AG09319 (cell line): ENCODE data around the gene UBE2QL1.

Experiments
- DNase-seq: peaks from one replicate; pipeline ENCODE4 v3.0.0-alpha.2; 2010; ENCODE audit warnings: low read depth; ENCODE audit errors: extremely low read depth
- CTCF ChIP-seq: IDR thresholded peaks from 2 replicates; pipeline ENCODE4 v1.5.1; 2011; ENCODE audit warnings: low read depth, mild to moderate bottlenecking, inconsistent platforms, low read length, moderate library complexity

UBE2QL1 gene

DNA sequence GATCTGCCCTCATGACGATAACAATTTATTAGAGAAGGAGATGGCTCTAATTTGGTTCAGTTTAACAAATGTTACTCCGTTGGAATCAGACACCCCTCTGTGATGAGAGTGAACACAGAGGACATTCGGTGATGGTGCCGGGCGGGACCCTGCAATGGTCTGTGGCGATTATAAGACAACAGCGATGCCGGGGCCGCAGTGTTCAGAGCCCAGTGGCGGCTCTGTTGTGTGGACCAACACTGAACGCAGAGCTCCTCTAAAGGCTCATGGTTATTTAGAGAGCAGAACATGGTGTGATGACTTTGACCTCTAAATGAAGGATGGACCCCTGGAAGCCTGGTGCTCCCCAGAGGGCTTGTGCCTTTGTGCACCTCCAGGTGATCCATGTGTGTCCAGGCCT is 21.2 kb downstream of the UBE2QL1 start:
- no peak for DNase-seq
- TF ChIP-seq CTCF: no peak

DNA sequence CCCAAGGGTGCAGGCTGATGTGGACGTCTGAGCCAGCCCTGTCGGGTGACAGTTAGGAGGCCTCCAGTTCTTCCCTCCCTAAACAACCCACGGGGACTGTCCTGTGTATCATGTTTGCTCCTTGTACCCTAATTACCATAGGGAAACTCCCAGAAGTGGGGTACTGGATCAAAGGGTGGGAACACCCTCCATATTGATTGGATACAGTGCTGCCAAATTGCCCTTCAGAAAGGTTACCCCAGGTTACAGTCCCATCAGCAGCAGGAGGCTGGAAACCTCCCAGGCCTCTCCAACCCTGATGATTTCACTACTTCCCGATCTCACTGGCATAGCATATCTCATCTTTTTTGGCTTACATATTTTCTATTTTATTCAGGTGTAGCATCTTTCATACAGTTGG is 22.0 kb downstream of the UBE2QL1 start:
- DNase-seq: no peak
- TF ChIP-seq CTCF: no peak

DNA sequence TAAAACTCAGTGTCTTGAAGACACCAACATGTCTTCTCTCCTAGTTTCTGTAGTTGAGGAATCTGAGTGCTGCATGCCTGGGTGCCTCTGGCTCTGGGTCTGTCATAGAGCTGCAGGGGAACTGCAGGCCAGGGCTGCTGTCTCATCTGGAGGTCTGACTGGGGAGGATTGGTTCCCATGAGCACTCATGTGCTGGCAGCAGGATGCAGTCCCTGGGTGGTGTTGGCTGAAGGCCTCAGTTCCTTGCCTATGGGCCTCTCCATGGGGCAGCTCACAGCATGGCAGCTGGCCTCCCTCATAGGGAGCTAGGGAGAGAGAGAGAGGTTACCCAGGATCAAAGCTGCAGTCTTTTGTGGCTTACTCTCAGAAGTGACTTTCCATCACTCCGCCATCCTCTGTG is 22.6 kb downstream of the UBE2QL1 start:
- TF ChIP-seq CTCF: no peak
- no peak for DNase-seq

- no peak for TF ChIP-seq CTCF
- no peak for DNase-seq
Observed at GRCh38 chr5:6472792-6473191, 24.1 kb downstream of the UBE2QL1 start.

DNA sequence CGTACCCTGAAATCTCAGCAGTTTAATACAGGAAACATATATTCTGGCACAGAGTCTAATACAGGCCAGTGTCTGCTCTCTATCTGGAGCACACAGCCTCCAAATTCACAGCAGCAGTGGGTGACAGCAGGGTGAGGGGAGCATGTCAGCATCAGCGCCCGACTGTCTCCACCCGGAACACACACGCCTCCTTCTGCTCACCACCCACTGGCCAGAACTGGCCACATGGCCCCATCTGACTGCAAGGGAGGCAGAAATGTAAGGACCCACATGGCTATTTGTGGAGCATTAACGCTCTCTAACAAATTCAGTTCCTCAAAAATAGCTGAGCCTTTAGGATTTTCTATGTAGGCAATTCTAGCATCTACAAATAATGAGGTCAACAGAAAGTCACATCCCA is 24.6 kb downstream of the UBE2QL1 start:
- DNase-seq: no peak

DNA sequence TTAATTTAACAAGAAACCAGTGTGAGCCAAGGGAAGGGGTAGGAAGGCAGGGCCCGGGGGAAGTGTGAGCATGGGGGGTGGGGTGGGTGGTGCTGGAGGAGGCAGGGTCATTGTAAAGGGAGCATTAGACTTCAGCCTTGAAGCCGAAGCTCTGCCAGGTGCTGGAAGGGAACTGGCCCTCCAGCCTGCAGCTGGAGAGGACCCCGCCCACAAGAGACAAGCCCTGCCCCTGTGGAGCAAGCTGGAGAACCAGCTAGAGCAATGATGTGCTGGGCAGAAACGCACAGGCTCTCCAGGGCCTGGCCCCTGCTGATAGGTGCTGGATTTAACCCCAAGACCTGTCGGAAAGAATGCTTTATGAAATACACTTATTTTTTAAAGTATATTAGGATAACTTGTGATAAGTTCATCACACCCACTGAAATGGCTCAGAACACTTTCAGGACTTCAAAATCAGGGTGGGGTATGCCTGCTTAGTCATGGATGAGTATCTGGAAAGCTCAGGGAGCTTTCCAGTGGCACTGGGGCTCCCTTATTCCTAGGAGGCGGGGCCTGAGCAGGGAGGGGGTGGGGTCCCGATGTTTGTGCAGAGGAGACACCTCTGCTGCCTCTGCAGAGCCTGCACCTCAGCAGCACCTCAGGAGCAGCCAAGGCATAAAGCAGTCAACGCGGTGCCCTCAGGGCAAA is 27.1 kb downstream of the UBE2QL1 start:
- no peak for TF ChIP-seq CTCF
- no peak for DNase-seq

More for the DNA sequence above, 24.6 kb downstream of the UBE2QL1 start:
- TF ChIP-seq CTCF: no peak

DNA sequence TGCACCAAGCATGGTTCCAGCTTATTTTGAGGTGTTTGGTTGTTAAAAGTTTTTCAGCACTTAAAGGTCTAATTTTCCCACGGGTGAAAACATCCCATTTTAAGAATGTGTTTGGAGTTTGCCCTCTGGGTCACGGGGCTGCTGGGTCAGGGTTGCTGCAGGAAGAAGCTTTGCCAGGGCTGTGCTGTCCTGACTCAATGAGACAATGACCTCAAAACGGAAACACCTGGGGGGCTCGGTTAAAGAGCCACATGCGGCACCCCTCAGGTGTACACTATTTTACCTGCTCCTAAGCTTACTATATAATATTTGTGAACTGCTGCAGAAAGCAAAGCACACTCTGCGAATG is 27.6 kb downstream of the UBE2QL1 start:
- TF ChIP-seq CTCF: no peak
- DNase-seq: no peak
